Ectodermal cell (in vitro differentiated cells): ENCODE measurements around the gene ALDH5A1.
A peak's percentile ranks its signal among the peaks of the same experiment; 100 is the strongest.

ENCODE experiments used
- H3K27ac ChIP-seq: 2 replicates; pipeline ENCODE4 v1.7.0; 2013; ENCODE audit warnings: mild to moderate bottlenecking, low read depth, low read length; ENCODE audit not compliant: insufficient read depth, poor library complexity, severe bottlenecking
- H3K27me3 ChIP-seq: 2 replicates; pipeline ENCODE4 v1.7.0; 2013; ENCODE audit warnings: mild to moderate bottlenecking, low read length; ENCODE audit not compliant: insufficient read depth, control insufficient read depth, poor library complexity, severe bottlenecking
- H3K36me3 ChIP-seq: one replicate; pipeline ENCODE4 v1.7.0; 2013; ENCODE audit warnings: low read length; ENCODE audit not compliant: control insufficient read depth, insufficient read depth
- H3K4me1 ChIP-seq: one replicate; pipeline ENCODE4 v1.7.0; 2013; ENCODE audit warnings: low read length; ENCODE audit not compliant: control insufficient read depth, insufficient read depth
- H3K4me3 ChIP-seq: 2 replicates; pipeline ENCODE4 v1.7.0; 2013; ENCODE audit warnings: low read depth, low read length, control low read depth; ENCODE audit not compliant: insufficient read depth
- H3K9me3 ChIP-seq: 2 replicates; pipeline ENCODE4 v1.7.0; 2013; ENCODE audit warnings: mild to moderate bottlenecking, low read length, moderate library complexity; ENCODE audit not compliant: control insufficient read depth
- WGBS, 2 experiments: methylation state at CpG; one replicate each; pipeline ENCODE4 v1.1.7; 2013; ENCODE audit warnings: missing lambda C conversion rate in 2 of 2; 5-methylcytosine and 5-hydroxymethylcytosine counted together

The ALDH5A1 gene

DNA sequence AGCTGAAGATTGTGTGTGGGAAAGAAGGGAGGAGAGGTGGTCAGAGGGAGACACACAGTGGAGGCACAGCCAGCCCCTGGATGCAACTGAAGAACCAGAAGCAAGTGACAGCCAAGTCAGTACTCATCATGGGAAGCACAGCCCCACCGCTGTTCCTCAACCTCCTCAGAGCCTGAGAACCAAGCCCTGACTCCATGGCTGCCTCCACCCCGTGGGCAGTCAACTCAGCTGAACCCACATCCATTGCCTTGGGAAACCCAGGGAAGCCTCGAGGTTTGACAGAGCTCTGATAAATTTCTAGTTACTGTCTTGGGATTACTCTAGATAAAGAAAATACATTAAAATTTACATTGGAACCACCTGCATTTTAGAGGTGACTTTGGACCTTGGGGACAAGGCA lies 29.6 kb downstream of the ALDH5A1 start:
- Histone ChIP-seq H3K4me1 (no peaks in the 10 kb centered on the region), H3K27ac (no peak overlapping the region), H3K36me3 (no peaks in the 10 kb centered on the region), H3K27me3 (no peaks in the 10 kb centered on the region), H3K9me3 (no peaks in the 10 kb centered on the region), H3K4me3 (no peak overlapping the region)
- 94 to 97% methylated on average over 2 to 3 of the region's 3 CpGs for WGBS, 2 experiments

DNA sequence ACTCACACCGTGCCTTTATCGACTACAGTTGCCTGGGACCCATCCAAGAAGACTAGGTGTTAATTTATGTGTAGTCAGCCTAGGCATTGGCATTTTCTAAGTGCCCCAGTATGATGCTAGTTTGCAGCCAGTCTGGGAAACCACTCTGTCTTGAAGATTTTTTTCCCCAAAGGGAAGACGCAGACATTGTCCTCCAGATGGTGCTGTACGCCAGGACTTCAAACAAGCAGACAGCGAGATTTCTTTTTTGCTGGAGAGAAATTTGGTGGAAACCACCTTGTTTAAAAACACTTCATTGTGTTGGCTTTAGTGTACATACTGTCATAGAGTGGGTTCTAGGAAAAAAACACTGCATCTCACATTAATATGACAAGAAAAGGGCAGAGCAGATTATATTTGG lies 30.0 kb downstream of the ALDH5A1 start:
- Histone ChIP-seq H3K27ac (no peak overlapping the region), H3K27me3 (no peaks in the 10 kb centered on the region), H3K36me3 (no peaks in the 10 kb centered on the region), H3K4me3 (no peak overlapping the region), H3K4me1 (no peaks in the 10 kb centered on the region), H3K9me3 (no peaks in the 10 kb centered on the region)
- 53 to 59% methylated on average over 5 of the region's 5 CpGs for WGBS, 2 experiments

DNA sequence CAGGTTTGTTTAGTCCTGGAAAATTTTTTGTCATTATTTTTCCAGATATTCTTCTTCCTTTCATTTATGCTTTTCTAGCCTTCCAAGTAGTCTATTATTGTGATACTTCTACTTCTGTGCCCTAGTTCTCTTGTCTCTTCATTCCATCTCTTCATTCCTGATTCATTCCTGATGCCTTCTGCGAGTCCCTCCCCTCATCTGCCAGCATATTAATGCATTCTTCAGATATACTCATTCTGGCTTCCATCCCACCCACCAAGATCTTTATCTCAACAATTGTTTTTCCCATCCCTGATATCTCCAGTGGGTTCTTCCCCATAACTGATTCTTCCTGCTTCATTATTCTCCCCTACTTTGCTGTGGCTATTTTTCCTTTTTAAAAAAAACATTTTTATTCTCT lies 35.2 kb downstream of the ALDH5A1 start:
- Histone ChIP-seq H3K4me1 (no peaks in the 10 kb centered on the region), H3K27ac (no peak overlapping the region), H3K9me3 (no peaks in the 10 kb centered on the region), H3K36me3 (no peaks in the 10 kb centered on the region), H3K27me3 (no peaks in the 10 kb centered on the region), H3K4me3 (no peak overlapping the region)
- 89 to 90% methylated on average over 1 of the region's 1 CpG for WGBS, 2 experiments

DNA sequence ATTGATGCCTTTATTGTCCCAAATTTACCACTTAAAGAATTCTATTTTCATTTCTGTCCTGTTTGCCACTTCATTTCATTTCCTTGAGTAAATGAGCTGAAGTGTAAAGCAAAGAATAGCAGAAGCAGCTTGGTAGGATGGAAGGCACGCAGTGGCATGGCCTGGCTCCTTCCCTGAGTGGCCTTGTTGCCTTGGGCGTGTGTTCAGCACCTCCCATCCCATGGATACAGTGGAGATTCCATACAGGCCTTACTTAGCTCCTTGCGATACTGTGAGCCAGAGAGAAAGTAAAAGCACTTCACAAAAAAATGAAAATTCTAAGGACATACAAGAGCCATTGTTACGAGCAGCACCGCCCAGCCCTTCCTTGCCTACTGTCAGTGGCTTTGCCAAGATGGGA lies 39.6 kb downstream of the ALDH5A1 start:
- Histone ChIP-seq H3K4me3 (no peak overlapping the region), H3K4me1 (no peaks in the 10 kb centered on the region), H3K36me3 (no peaks in the 10 kb centered on the region), H3K27me3 (no peaks in the 10 kb centered on the region), H3K9me3 (no peaks in the 10 kb centered on the region), H3K27ac (no peak overlapping the region)
- 91 to 93% methylated on average over 5 of the region's 5 CpGs for WGBS, 2 experiments

DNA sequence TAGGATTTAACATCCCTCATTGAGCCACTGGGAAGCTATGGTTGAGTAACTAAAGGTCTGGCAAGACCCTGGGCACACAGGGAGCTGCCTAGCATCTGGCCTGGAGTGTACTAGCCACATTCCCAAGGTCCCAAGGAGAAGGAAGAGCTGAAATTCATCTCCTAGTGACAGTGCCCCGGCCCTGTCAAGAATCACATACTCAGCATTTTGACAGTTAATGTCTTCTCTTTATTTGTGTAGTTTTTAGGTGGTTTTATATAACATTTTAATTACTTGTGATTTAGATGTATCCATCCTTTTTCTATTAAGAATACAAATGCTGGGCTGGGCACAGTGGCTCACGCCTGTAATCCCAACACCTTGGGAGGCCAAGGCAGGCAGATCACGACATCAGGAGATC lies 40.4 kb downstream of the ALDH5A1 start:
- Histone ChIP-seq H3K27me3 (no peaks in the 10 kb centered on the region), H3K4me3 (no peak overlapping the region), H3K36me3 (no peaks in the 10 kb centered on the region), H3K9me3 (no peaks in the 10 kb centered on the region), H3K4me1 (no peaks in the 10 kb centered on the region), H3K27ac (no peak overlapping the region)
- 91 to 93% methylated on average over 2 to 3 of the region's 3 CpGs for WGBS, 2 experiments

DNA sequence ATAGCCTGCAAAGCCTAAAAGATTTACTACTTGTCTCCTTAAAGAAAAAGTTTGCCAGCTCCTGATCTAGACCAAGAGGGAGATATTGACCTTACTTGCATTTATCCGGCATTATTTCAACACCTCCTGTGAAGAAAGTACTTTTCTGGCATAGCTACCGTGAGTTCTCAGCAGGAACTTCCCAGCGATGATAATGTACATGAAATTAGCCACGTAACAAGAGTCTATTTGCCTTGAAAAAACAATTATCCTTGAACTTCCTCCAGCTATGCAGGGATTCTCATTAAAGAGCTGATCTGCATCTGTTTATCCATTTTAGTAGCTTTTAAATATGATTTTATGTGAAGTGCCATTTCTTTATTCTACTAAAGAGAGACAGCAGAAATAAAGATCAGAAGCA lies 41.7 kb downstream of the ALDH5A1 start:
- H3K36me3 ChIP-seq, result no peaks in the 10 kb centered on the region

DNA sequence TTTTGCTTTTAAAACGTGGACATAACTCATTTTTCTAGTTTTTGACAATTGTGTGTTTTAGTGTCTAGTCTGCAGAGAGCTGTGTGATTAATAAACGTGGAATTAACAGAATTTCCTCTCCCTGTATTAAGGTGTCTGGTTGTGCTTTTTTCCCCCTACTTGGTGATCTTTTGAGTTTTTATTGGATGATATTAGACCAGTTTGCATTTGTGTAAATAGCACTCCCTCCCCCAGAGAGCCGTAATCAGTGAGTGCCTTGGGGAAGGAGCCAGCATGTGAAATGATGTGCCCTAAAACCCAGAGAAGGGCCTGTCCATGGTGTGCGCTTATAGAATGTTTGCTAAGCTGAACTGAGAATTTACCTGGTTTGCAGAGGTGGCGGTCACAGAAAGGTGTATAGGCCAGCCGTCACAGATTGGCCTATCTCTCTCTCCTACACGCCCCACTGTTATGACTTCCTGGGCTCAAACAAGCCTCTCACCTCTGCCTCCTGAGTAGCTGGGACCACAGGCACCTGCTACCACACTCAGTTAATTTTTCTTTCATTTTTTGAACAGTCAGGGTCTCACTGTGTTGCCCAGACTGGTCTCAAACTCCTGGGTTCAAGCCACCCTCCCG lies 42.4 kb downstream of the ALDH5A1 start:
- H3K27me3 ChIP-seq, result no peaks in the 10 kb centered on the region
- no peaks in the 10 kb centered on the region for H3K36me3 ChIP-seq
- no peak overlapping the region for H3K4me3 ChIP-seq
- no peaks in the 10 kb centered on the region for H3K4me1 ChIP-seq
- no peak overlapping the region for H3K27ac ChIP-seq
- 91 to 93% methylated on average over 8 of the region's 8 CpGs for whole genome bisulfite sequencing, 2 experiments
- no peaks in the 10 kb centered on the region for H3K9me3 ChIP-seq

More for the DNA sequence above, 41.7 kb downstream of the ALDH5A1 start:
- no peak overlapping the region for H3K27ac ChIP-seq
- 90 to 92% methylated on average over 4 of the region's 4 CpGs for WGBS, 2 experiments
- no peaks in the 10 kb centered on the region for H3K9me3 ChIP-seq
- no peak overlapping the region for H3K4me3 ChIP-seq
- H3K27me3 ChIP-seq, result no peaks in the 10 kb centered on the region
- H3K4me1 ChIP-seq, result no peaks in the 10 kb centered on the region

DNA sequence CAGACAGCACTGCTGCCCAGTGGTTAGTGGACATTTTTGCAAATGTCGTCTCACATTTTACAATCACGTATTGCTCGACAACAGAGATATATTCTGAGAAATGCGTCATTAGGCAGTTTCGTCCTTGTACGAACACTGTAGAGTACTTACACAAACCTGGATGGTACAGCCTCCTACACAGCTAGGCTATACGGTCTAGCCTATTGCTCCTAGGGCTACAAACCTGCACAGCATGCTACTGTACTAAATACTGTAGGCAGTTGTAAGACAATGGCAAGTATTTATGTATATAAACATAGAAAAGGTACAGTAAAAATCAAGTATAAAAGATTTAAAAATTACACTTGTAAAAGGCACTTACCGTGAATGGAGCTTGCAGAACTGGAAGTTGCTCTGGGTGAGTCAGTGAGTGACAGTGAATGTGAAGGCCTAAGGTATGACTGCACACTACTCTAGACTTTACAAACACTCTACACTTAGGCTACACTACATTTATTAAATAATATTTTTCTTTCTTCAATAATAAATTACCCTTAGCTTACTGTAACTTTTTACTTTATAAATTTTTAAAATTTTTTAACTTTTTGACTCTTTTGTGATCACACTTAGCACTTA lies 43.1 kb downstream of the ALDH5A1 start:
- Histone ChIP-seq H3K9me3 (no peaks in the 10 kb centered on the region), H3K27ac (no peak overlapping the region), H3K27me3 (no peaks in the 10 kb centered on the region), H3K36me3 (no peaks in the 10 kb centered on the region), H3K4me3 (no peak overlapping the region), H3K4me1 (no peaks in the 10 kb centered on the region)
- 95 to 97% methylated on average over 7 to 8 of the region's 8 CpGs for WGBS, 2 experiments

DNA sequence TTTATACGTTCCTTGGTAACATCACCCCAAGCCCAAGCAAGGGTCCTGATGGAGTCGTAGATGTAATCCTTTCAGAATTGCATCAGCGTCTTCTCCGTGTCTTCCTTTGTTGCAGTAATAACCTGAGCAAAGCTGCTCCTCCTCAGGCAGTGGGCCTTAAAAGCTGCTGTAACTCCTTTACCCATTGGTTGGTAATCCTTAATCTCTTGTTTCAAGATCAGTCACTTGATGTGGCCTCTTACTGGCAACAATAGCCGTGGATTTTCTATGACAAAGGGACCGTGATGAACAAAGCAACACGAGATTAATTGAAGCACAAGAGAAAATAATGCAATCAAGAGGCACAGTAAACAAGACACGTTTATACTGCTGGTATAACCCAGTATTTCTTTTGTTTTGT lies 44.6 kb downstream of the ALDH5A1 start:
- H3K27ac ChIP-seq, result peak overlapping the region; percentile 44
- H3K9me3 ChIP-seq, result no peaks in the 10 kb centered on the region
- no peaks in the 10 kb centered on the region for H3K4me1 ChIP-seq
- H3K27me3 ChIP-seq, result no peaks in the 10 kb centered on the region
- 62 to 80% methylated on average over 8 of the region's 8 CpGs for WGBS, 2 experiments
- no peaks in the 10 kb centered on the region for H3K36me3 ChIP-seq
- H3K4me3 ChIP-seq, result no peak overlapping the region

DNA sequence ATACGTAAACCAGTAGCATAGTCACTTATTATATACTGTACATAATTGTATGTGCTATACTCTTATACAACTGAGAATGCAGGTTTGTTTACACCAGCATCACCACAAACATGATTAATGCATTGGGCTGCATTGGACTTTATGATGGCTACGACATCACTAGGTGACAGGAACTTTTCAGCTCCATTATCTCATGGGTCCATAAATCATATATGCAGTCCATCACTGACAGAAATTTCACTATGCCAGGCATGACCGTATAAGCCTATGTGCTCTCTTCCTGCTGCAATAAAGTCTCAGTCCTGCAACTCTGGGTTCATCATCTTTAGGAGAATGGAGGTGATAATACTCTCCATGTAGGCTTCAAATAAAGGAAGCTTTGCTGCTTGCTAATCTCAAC lies 45.4 kb downstream of the ALDH5A1 start:
- H3K9me3 ChIP-seq, result no peaks in the 10 kb centered on the region
- WGBS, 2 experiments, result 94 to 95% methylated on average over 2 of the region's 3 CpGs
- no peaks in the 10 kb centered on the region for H3K36me3 ChIP-seq
- H3K4me1 ChIP-seq, result no peaks in the 10 kb centered on the region
- H3K27me3 ChIP-seq, result no peaks in the 10 kb centered on the region
- no peak overlapping the region for H3K4me3 ChIP-seq
- H3K27ac ChIP-seq, result no peak overlapping the region
